Pancreas (tissue), 10 donors: ENCODE results near the gene DCLK2. TPM values are rescaled to one million over a fixed set of nuclear protein-coding genes. Genes with fewer than 3 reads are reported as not detected.

Source experiments
- ATAC-seq, 4 donors: fragments of 200-7000 bp; cut with Tn5 transposase; one replicate each; pipeline versions ENCODE4 v1.8.0 to v1.9.1; 2020; ENCODE audit warnings: mild to moderate bottlenecking in 4 of 4, moderate library complexity in 4 of 4
- DNase-seq, 6 donors: peaks; one replicate each; pipeline ENCODE4 v3.0.0-alpha.2; 2020
- FAIRE-seq: peaks from 2 replicates; lab custom pipeline; 2012; peaks lifted over from hg19 to GRCh38; lab: Jason Lieb, UNC
- H3K27ac ChIP-seq, 4 donors: fragments of 200-600 bp; sonication (generic); 1 replicate in 3 of 4; 2 replicates in 1 of 4; pipeline versions ENCODE4 v1.5.0 to v1.8.0; 2020
- H3K27me3 ChIP-seq, 4 donors: fragments of 200-600 bp; one replicate each; pipeline ENCODE4 v1.8.0; 2021
- H3K36me3 ChIP-seq, 3 donors: fragments of 200-600 bp; sonication (generic) in 1 of 3; one replicate each; pipeline versions ENCODE4 v1.5.0 to v1.8.0; 2020 to 2021
- H3K4me1 ChIP-seq, 3 donors: fragments of 200-600 bp; one replicate each; pipeline ENCODE4 v1.8.0; 2021
- H3K4me3 ChIP-seq, 4 donors: fragments of 200-600 bp; sonication (generic) in 2 of 4; one replicate each; pipeline versions ENCODE4 v1.5.0 to v1.8.0; 2020 to 2021
- H3K9me3 ChIP-seq, 4 donors: fragments of 200-600 bp; one replicate each; pipeline ENCODE4 v1.8.0; 2021
- WGBS, 2 donors: extraction: QIAGEN DNeasy Blood & Tissue Kit; methylation state at CpG; one replicate each; pipeline ENCODE4 v1.1.7; 2013; 5-methylcytosine and 5-hydroxymethylcytosine counted together
- intact Hi-C, 3 donors: fragments of 100-400 bp; cut with DNase I; formaldehyde crosslinking; loops; one replicate each; pipeline versions ENCODE4 v1.11.1 to v1.14.2; 2022
- polyA plus RNA-seq, 2 donors: library from polyadenylated mRNA; stranded (reverse); fragments of 200-250 nt; gene quantifications; one replicate each; pipeline ENCODE4 v1.2.3, GENCODE V29; 2013
- total RNA-seq, 6 donors: library from RNA; stranded (reverse); fragmentation: NEBNext Ultra II Directional in 4 of 6; extraction: Animal tissue kit (Norgen Biotek cat#: 25700) in 4 of 6; gene quantifications; one replicate each; pipeline versions ENCODE4 v1.2.1 to v1.2.4, GENCODE V29; 2021 to 2023
- TF ChIP-seq, protein P1 (sequence below), 4 donors: fragments of 200-600 bp; sonication (generic) in 3 of 4; IDR thresholded peaks; one replicate each; pipeline versions ENCODE4 v1.5.0 to v1.8.0; 2021; ENCODE audit warnings: antibody characterized with exemption in 4 of 4
- donor health status: healthy with polysubstance abuse.
- donor health status: DM: no; HTN: no; CAD: no; lungs with moderate emphysema.
- donor health status: DM: no; HTN: no; CAD: no.
- donor health status: control.
- donor health status: control.
- donor health status: Bipolar disorder and iron deficiency.
- donor health status: DM: yes; HTN: yes; CAD: no.
- donor health status: DM: no; HTN: no; CAD: no.
- donor health status: DM: no; HTN: no; CAD: no.
- donor health status: DM: yes; HTN: yes; CAD: no.

Gene DCLK2
- total and polyA plus RNA-seq, 8 donors, result 1.2 to 3.7 (median 1.8) TPM

GRCh38 chr4:150055467-150055866, 22.8 kb upstream of the DCLK2 start:
- DNase-seq, result no peak
- 44 to 65% methylated on average over 1 of the region's 1 CpG for WGBS, 2 donors
- Histone ChIP-seq H3K27ac (no peak overlapping the region), H3K4me3 (no peak overlapping the region), H3K4me1 (no peaks in the 10 kb centered on the region), H3K27me3 (no peaks in the 10 kb centered on the region), H3K36me3 (no peaks in the 10 kb centered on the region), H3K9me3 (no peaks in the 10 kb centered on the region)
- intact Hi-C loops, result no loop called here
- TF ChIP-seq, protein P1, sequence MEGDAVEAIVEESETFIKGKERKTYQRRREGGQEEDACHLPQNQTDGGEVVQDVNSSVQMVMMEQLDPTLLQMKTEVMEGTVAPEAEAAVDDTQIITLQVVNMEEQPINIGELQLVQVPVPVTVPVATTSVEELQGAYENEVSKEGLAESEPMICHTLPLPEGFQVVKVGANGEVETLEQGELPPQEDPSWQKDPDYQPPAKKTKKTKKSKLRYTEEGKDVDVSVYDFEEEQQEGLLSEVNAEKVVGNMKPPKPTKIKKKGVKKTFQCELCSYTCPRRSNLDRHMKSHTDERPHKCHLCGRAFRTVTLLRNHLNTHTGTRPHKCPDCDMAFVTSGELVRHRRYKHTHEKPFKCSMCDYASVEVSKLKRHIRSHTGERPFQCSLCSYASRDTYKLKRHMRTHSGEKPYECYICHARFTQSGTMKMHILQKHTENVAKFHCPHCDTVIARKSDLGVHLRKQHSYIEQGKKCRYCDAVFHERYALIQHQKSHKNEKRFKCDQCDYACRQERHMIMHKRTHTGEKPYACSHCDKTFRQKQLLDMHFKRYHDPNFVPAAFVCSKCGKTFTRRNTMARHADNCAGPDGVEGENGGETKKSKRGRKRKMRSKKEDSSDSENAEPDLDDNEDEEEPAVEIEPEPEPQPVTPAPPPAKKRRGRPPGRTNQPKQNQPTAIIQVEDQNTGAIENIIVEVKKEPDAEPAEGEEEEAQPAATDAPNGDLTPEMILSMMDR (IDR thresholded peaks at IDR 0.05), result no peak
- FAIRE-seq, result no peak
- ATAC-seq, result no peak

- H3K36me3 ChIP-seq, result no peaks in the 10 kb centered on the region
- TF ChIP-seq, protein P1 (IDR thresholded peaks at IDR 0.05), result no peak
- intact Hi-C loops, result no loop called here
- no peak for FAIRE-seq
- no peaks in the 10 kb centered on the region for H3K9me3 ChIP-seq
- DNase-seq, result no peak
- H3K27ac ChIP-seq, result no peak overlapping the region
- no peak overlapping the region for H3K4me3 ChIP-seq
- no peaks in the 10 kb centered on the region for H3K27me3 ChIP-seq
- ATAC-seq, result no peak
- no peaks in the 10 kb centered on the region for H3K4me1 ChIP-seq
Observed at GRCh38 chr4:150056569-150056968, 21.7 kb upstream of the DCLK2 start.

GRCh38 chr4:150061086-150061776, 17.0 kb upstream of the DCLK2 start:
- Histone ChIP-seq H3K4me3 (no peak overlapping the region), H3K27ac (no peak overlapping the region), H3K4me1 (no peaks in the 10 kb centered on the region), H3K36me3 (no peaks in the 10 kb centered on the region), H3K9me3 (no peaks in the 10 kb centered on the region), H3K27me3 (no peaks in the 10 kb centered on the region)
- TF ChIP-seq, protein P1 (IDR thresholded peaks at IDR 0.05), result no peak
- no peak for DNase-seq
- WGBS, 2 donors, result 65 to 88% methylated on average over 1 of the region's 1 CpG
- intact Hi-C loops, result no loop called here
- no peak for FAIRE-seq
- no peak for ATAC-seq

- TF ChIP-seq, protein P1 (IDR thresholded peaks at IDR 0.05), result no peak
- intact Hi-C loops, result no loop called here
- Histone ChIP-seq H3K27ac (no peak overlapping the region), H3K4me1 (no peaks in the 10 kb centered on the region), H3K9me3 (no peaks in the 10 kb centered on the region), H3K27me3 (no peaks in the 10 kb centered on the region), H3K36me3 (no peaks in the 10 kb centered on the region), H3K4me3 (no peak overlapping the region)
- ATAC-seq, result peak in 1 of 4 donors; percentile 32
- DNase-seq, result no peak
- no peak for FAIRE-seq
Observed at GRCh38 chr4:150063128-150063527, 15.1 kb upstream of the DCLK2 start.

DNA sequence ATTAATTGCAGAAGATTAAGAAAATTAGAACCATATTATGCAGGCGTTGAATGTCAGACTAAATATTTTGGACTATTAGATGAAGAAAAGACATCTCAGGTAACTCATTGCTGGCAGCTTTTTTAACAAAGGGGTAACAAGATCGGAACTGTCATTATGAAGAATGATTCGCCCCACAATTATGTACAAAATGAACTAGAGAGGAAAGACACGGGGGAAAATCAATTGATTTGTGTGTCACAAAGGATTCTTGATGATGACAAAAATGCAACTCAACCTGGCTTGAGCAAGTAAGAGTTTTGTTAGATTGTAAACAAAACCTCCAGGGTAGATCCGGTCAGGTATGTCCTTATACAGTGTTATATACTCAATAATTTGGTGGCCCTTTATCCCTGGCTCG, 12.5 kb upstream of the DCLK2 start:
- 67 to 71% methylated on average over 6 of the region's 6 CpGs for WGBS, 2 donors
- no peak for DNase-seq
- H3K27ac ChIP-seq, result no peak overlapping the region
- H3K4me1 ChIP-seq, result no peaks in the 10 kb centered on the region
- intact Hi-C loops, result no loop called here
- no peak overlapping the region for H3K4me3 ChIP-seq
- TF ChIP-seq, protein P1 (IDR thresholded peaks at IDR 0.05), result no peak
- H3K9me3 ChIP-seq, result no peaks in the 10 kb centered on the region
- FAIRE-seq, result no peak
- no peaks in the 10 kb centered on the region for H3K36me3 ChIP-seq
- H3K27me3 ChIP-seq, result no peaks in the 10 kb centered on the region
- ATAC-seq, result no peak
